K562 (cell line): Measurements from ENCODE around the gene TRIM40. TPM values are rescaled to one million over a fixed set of nuclear protein-coding genes. Genes with fewer than 3 reads are reported as not detected.
A peak's percentile ranks its signal among the peaks of the same experiment; 100 is the strongest.

Experiments
- CBFA2T2 ChIP-seq: fragments of 450-650 bp; conservative IDR thresholded peaks from 2 replicates; pipeline ENCODE4 v1.6.1; 2017; ENCODE audit warnings: mild to moderate bottlenecking
- DIDO1 ChIP-seq: fragments of 450-650 bp; IDR thresholded peaks from 2 replicates; pipeline ENCODE4 v1.6.1; 2016; ENCODE audit warnings: low read depth, missing biosample characterization, missing genetic modification characterization
- ESRRA ChIP-seq: fragments of 450-650 bp; IDR thresholded peaks from 2 replicates; pipeline ENCODE4 v1.6.1; 2014; ENCODE audit warnings: low read depth, mild to moderate bottlenecking, moderate library complexity, borderline replicate concordance
- FOS ChIP-seq: IDR thresholded peaks from 3 replicates; pipeline ENCODE4 v1.6.1; 2011; ENCODE audit not compliant: insufficient read length; ENCODE audit errors: extremely low read depth
- HEY1 ChIP-seq: fragments of 250-450 bp; sonication (Bioruptor Pico); IDR thresholded peaks from 2 replicates; pipeline ENCODE4 v1.5.0; 2020; ENCODE audit warnings: mild to moderate bottlenecking, moderate library complexity, borderline replicate concordance
- HINFP ChIP-seq: fragments of 450-650 bp; conservative IDR thresholded peaks from 2 replicates; pipeline ENCODE4 v1.6.1; 2016; ENCODE audit warnings: missing genetic modification characterization, low read depth, mild to moderate bottlenecking, control low read depth, missing compliant biosample characterization
- HNRNPL ChIP-seq: fragments of 200-400 bp; formaldehyde crosslinking; IDR thresholded peaks from 2 replicates; pipeline ENCODE4 v1.6.1; 2017; ENCODE audit warnings: low read depth, mild to moderate bottlenecking, low read length
- HNRNPUL1 ChIP-seq: fragments of 200-400 bp; formaldehyde crosslinking; IDR thresholded peaks from 2 replicates; pipeline ENCODE4 v1.6.1; 2017; ENCODE audit warnings: low read length
- KLF16 ChIP-seq: IDR thresholded peaks from 2 replicates; pipeline ENCODE4 v1.6.1; 2016; ENCODE audit warnings: antibody characterized with exemption
- MCM3 ChIP-seq: fragments of 450-650 bp; IDR thresholded peaks from 2 replicates; pipeline ENCODE4 v1.6.1; 2016
- NEUROD1 ChIP-seq: fragments of 150-350 bp; IDR thresholded peaks from 2 replicates; pipeline ENCODE4 v1.6.1; 2014; ENCODE audit warnings: borderline replicate concordance, low read length, low read depth; ENCODE audit not compliant: partially characterized antibody
- PTTG1 ChIP-seq: fragments of 450-650 bp; IDR thresholded peaks from 2 replicates; pipeline ENCODE4 v1.6.1; 2016; ENCODE audit warnings: low read depth, mild to moderate bottlenecking, missing genetic modification characterization, missing compliant biosample characterization
- SMAD1 ChIP-seq: fragments of 150-350 bp; IDR thresholded peaks from 2 replicates; pipeline ENCODE4 v1.6.1; 2014; ENCODE audit warnings: low read length, low read depth; ENCODE audit not compliant: partially characterized antibody
- SMARCC2 ChIP-seq: fragments of 450-650 bp; IDR thresholded peaks from 2 replicates; pipeline ENCODE4 v1.6.1; 2017; ENCODE audit warnings: antibody characterized with exemption, moderate library complexity, mild to moderate bottlenecking, low read depth
- SMC3 ChIP-seq: conservative IDR thresholded peaks from 2 replicates; pipeline ENCODE4 v1.6.1; 2011; ENCODE audit warnings: low read depth, low read length, improper control_type of control experiment; ENCODE audit not compliant: insufficient read depth
- SUPT5H ChIP-seq: fragments of 450-650 bp; IDR thresholded peaks from 2 replicates; pipeline ENCODE4 v1.6.1; 2016
- U2AF2 ChIP-seq: fragments of 200-400 bp; formaldehyde crosslinking; optimal IDR thresholded peaks from 2 replicates; pipeline ENCODE3; 2017; ENCODE audit warnings: low read depth, mild to moderate bottlenecking, low read length
- ZNF212 ChIP-seq: fragments of 450-650 bp; formaldehyde crosslinking; IDR thresholded peaks from 2 replicates; pipeline ENCODE4 v1.4.0; 2020; ENCODE audit warnings: mild to moderate bottlenecking
- ZNF282 ChIP-seq: sonication (generic); formaldehyde crosslinking; IDR thresholded peaks from 2 replicates; pipeline ENCODE4 v1.8.1; 2023; ENCODE audit warnings: missing genetic modification reagents
- ZNF41 ChIP-seq: fragments of 250-450 bp; sonication (Bioruptor Pico); conservative IDR thresholded peaks from 2 replicates; pipeline ENCODE4 v1.4.0; 2020; ENCODE audit warnings: mild to moderate bottlenecking
- ZNF445 ChIP-seq: fragments of 250-450 bp; sonication (Bioruptor Pico); IDR thresholded peaks from 2 replicates; pipeline ENCODE4 v1.4.0; 2020; ENCODE audit warnings: low read depth, mild to moderate bottlenecking, moderate library complexity
- ZNF507 ChIP-seq: conservative IDR thresholded peaks from 2 replicates; pipeline ENCODE4 v1.6.1; 2017; ENCODE audit warnings: missing genetic modification characterization, missing compliant biosample characterization
- ZNF57 ChIP-seq: fragments of 450-650 bp; formaldehyde crosslinking; IDR thresholded peaks from 2 replicates; pipeline ENCODE4 v1.4.0; 2020; ENCODE audit warnings: mild to moderate bottlenecking, moderate library complexity
- ZNF76 ChIP-seq: fragments of 250-450 bp; sonication (Bioruptor Pico); IDR thresholded peaks from 2 replicates; pipeline ENCODE4 v1.4.0; 2020; ENCODE audit warnings: mild to moderate bottlenecking, moderate library complexity, borderline replicate concordance
- polyA plus RNA-seq, 8 experiments: library from polyadenylated mRNA; depleted of rRNA in 4 of 8; stranded (reverse) in 5 of 8; unstranded in 3 of 8; fragments of >200 nt; fragmentation: Nextera tagmentation in 2 of 8; fragmentation: Illumina TruSeq in 1 of 8; extraction: Ambion mirVana in 2 of 8; extraction: Trizol in 1 of 8; gene quantifications; 2 replicates each; pipeline versions ENCODE4 v1.2.1 to v1.2.3, GENCODE V29; 2011 to 2014; ENCODE audit warnings: inconsistent platforms in 1 of 8, missing spikeins in 1 of 8
- total RNA-seq, 7 experiments: library from RNA; depleted of rRNA in 6 of 7; stranded (reverse); fragments of >200 nt in 6 of 7; fragmentation: Illumina TruSeq in 2 of 7; extraction: Trizol in 2 of 7; gene quantifications; 2 replicates each; pipeline versions ENCODE4 v1.2.1 to v1.2.3, GENCODE V29; 2011 to 2021; ENCODE audit warnings: low replicate concordance in 1 of 7
- TF ChIP-seq, protein P1 (sequence below): sonication (generic); IDR thresholded peaks from 2 replicates; pipeline ENCODE4 v1.6.1; 2016
- TF ChIP-seq, protein P2 (sequence below): fragments of 450-650 bp; formaldehyde crosslinking; IDR thresholded peaks from 2 replicates; pipeline ENCODE4 v1.4.0; 2022; ENCODE audit warnings: missing genetic modification characterization

TRIM40 gene
- total and polyA plus RNA-seq, 9 of the 15 experiments (the other 6 are each of a cell fraction or from before 2014, with no cell fraction given) = 0.04 to 0.08 TPM; not detected in 7

DNA sequence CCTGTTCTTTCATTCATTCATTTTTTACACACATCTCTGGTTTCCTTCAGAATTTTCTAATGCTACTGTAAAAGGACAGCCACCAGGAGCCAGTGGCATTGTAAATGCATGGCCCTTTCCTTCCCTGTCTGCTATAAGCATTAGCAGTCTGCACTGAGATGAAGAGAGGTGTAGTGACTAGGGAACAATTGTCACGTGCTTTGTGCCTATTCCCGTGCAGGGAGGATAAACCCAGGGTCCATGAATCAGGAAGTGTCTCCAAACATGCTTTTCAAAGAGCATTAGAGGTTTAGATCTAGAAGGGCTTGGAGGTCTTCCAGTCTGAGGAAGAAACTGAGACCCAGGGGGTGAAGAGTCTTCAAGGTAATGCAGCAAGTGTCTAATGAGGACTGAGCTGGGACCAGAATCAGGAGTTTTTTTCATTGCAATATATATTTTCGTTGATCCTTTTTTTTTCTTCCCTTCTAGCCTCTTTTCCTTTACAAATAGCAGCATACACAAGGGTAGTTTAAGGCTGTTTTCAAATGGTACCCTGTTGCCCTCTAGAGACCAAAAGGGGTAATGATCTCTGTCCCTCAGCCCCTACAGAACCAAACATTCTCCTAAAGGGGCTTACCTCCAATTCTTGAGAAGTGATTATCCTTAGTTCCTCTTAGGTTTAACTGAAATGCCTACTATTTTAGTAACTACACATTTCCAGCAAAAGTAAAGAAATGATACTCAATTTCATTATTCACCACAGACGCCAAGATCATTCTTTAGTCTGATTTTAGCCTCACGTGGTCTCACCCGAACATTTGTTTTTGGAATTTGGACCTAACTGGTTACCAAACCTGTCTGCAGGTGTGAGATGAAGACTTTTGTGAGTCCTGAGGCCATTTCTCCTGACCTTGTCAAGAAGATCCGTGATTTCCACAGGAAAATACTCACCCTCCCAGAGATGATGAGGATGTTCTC lies 34.0 kb downstream of the TRIM40 start (continued):
- no peak for TF ChIP-seq CBFA2T2
- no peak for TF ChIP-seq HEY1
- no peak for TF ChIP-seq ZNF76
- no peak for TF ChIP-seq U2AF2
- TF ChIP-seq SMC3 = peak; percentile 63
- TF ChIP-seq PTTG1 (tag) = no peak
- no peak for TF ChIP-seq MCM3
- TF ChIP-seq DIDO1 (tag) = no peak
- no peak for TF ChIP-seq ZNF41
- TF ChIP-seq ZNF507 = no peak
- TF ChIP-seq KLF16 = peak; percentile 7; the same call in 1 of the 2 replicates
- no peak for TF ChIP-seq HNRNPUL1
- no peak for TF ChIP-seq SUPT5H
- no peak for TF ChIP-seq SMARCC2
- no peak for TF ChIP-seq ZNF57 (CRISPR knock-in tag)
- TF ChIP-seq NEUROD1 = no peak
- TF ChIP-seq HNRNPL = no peak
- no peak for TF ChIP-seq SMAD1
- no peak for TF ChIP-seq HINFP (tag)
- TF ChIP-seq ZNF445 = no peak
- TF ChIP-seq, protein P1, sequence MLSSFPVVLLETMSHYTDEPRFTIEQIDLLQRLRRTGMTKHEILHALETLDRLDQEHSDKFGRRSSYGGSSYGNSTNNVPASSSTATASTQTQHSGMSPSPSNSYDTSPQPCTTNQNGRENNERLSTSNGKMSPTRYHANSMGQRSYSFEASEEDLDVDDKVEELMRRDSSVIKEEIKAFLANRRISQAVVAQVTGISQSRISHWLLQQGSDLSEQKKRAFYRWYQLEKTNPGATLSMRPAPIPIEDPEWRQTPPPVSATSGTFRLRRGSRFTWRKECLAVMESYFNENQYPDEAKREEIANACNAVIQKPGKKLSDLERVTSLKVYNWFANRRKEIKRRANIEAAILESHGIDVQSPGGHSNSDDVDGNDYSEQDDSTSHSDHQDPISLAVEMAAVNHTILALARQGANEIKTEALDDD = no peak
- TF ChIP-seq, protein P2, sequence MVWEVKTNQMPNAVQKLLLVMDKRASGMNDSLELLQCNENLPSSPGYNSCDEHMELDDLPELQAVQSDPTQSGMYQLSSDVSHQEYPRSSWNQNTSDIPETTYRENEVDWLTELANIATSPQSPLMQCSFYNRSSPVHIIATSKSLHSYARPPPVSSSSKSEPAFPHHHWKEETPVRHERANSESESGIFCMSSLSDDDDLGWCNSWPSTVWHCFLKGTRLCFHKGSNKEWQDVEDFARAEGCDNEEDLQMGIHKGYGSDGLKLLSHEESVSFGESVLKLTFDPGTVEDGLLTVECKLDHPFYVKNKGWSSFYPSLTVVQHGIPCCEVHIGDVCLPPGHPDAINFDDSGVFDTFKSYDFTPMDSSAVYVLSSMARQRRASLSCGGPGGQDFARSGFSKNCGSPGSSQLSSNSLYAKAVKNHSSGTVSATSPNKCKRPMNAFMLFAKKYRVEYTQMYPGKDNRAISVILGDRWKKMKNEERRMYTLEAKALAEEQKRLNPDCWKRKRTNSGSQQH (CRISPR knock-in tag) = no peak
- TF ChIP-seq ZNF282 (CRISPR knock-in tag) = no peak
- no peak for TF ChIP-seq ESRRA
- TF ChIP-seq FOS = no peak
- no peak for TF ChIP-seq ZNF212 (CRISPR knock-in tag)
